Esophagus muscularis mucosa (tissue), 4 donors: ENCODE measurements around the gene PNPLA5. TPM values are rescaled to one million over a fixed set of nuclear protein-coding genes. Genes with fewer than 3 reads are reported as not detected.

Experiments
- DNase-seq: peaks from one replicate; pipeline ENCODE4 v3.0.0-alpha.2; 2017; ENCODE audit errors: extremely low spot score
- H3K27ac ChIP-seq, 4 donors: fragments of 200-600 bp; sonication (generic); replicated peaks in 1 of 4; 1 replicate in 3 of 4; 2 replicates in 1 of 4; pipeline ENCODE4 v1.5.1; 2016 to 2019; ENCODE audit warnings: mild to moderate bottlenecking in 1 of 4
- H3K27me3 ChIP-seq, 4 donors: fragments of 200-600 bp; sonication (generic); one replicate each; pipeline versions ENCODE4 v1.5.1 to v1.6.0; 2016 to 2019
- H3K36me3 ChIP-seq, 4 donors: fragments of 200-600 bp; sonication (generic); one replicate each; pipeline ENCODE4 v1.5.1; 2016 to 2019
- H3K4me1 ChIP-seq, 4 donors: fragments of 200-600 bp; sonication (generic); one replicate each; pipeline ENCODE4 v1.5.1; 2016 to 2019
- H3K4me3 ChIP-seq, 4 donors: fragments of 200-600 bp; sonication (generic); 1 replicate in 2 of 4; 2 replicates in 2 of 4; pipeline ENCODE4 v1.5.1; 2016 to 2019; ENCODE audit warnings: mild to moderate bottlenecking in 4 of 4, moderate library complexity in 1 of 4
- H3K9me3 ChIP-seq, 4 donors: fragments of 200-600 bp; sonication (generic); 1 replicate in 3 of 4; 2 replicates in 1 of 4; pipeline ENCODE4 v1.5.1; 2016 to 2019
- EP300 ChIP-seq: sonication (generic); formaldehyde crosslinking; IDR thresholded peaks from one replicate; pipeline ENCODE4 v1.6.1; 2017; ENCODE audit warnings: antibody characterized with exemption
- POLR2A ChIP-seq: fragments of 450-650 bp; IDR thresholded peaks from one replicate; pipeline ENCODE4 v1.6.1; 2017; ENCODE audit warnings: antibody characterized with exemption, moderate library complexity, mild to moderate bottlenecking, low read depth
- POLR2AphosphoS5 ChIP-seq, 2 donors: sonication (generic); formaldehyde crosslinking; IDR thresholded peaks; one replicate each; pipeline ENCODE4 v1.6.1; 2017; ENCODE audit warnings: antibody characterized with exemption in 2 of 2
- WGBS: methylation state at CpG from one replicate; pipeline ENCODE4 v1.1.5; 2018; 5-methylcytosine and 5-hydroxymethylcytosine counted together
- intact Hi-C: fragments of 100-400 bp; cut with DNase I; formaldehyde crosslinking; loops from one replicate; pipeline ENCODE4 v1.15.1; 2023
- total RNA-seq, 4 donors: library from RNA; depleted of rRNA; stranded (reverse); fragments of >200 nt; gene quantifications; one replicate each; pipeline versions ENCODE4 v1.1.0 to v1.2.1, GENCODE V29; 2016
- TF ChIP-seq, protein P1 (sequence below), 3 experiments: fragments of 200-600 bp in 2 of 3; fragments of 450-650 bp in 1 of 3; sonication (generic) in 2 of 3; IDR thresholded peaks; one replicate each; pipeline ENCODE4 v1.5.1; 2017 to 2019; ENCODE audit warnings: antibody characterized with exemption in 3 of 3, mild to moderate bottlenecking in 2 of 3, moderate library complexity in 1 of 3

Gene PNPLA5
- total RNA-seq, 4 donors from 2014 or later, result not detected

GRCh38 chr22:43847376-43848289, 44.2 kb downstream of the PNPLA5 start:
- intact Hi-C loops, result no loop called here
- TF ChIP-seq POLR2A (no peak), POLR2AphosphoS5 (IDR thresholded peaks at IDR 0.05) (no peak), EP300 (no peak)
- TF ChIP-seq, protein P1, sequence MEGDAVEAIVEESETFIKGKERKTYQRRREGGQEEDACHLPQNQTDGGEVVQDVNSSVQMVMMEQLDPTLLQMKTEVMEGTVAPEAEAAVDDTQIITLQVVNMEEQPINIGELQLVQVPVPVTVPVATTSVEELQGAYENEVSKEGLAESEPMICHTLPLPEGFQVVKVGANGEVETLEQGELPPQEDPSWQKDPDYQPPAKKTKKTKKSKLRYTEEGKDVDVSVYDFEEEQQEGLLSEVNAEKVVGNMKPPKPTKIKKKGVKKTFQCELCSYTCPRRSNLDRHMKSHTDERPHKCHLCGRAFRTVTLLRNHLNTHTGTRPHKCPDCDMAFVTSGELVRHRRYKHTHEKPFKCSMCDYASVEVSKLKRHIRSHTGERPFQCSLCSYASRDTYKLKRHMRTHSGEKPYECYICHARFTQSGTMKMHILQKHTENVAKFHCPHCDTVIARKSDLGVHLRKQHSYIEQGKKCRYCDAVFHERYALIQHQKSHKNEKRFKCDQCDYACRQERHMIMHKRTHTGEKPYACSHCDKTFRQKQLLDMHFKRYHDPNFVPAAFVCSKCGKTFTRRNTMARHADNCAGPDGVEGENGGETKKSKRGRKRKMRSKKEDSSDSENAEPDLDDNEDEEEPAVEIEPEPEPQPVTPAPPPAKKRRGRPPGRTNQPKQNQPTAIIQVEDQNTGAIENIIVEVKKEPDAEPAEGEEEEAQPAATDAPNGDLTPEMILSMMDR (IDR thresholded peaks at IDR 0.05), result no peak
- no peaks in the 10 kb centered on the region for H3K9me3 ChIP-seq
- DNase-seq, result no peak
- H3K36me3 ChIP-seq, result no peaks in the 10 kb centered on the region
- 88% methylated on average over 13 of the region's 14 CpGs for WGBS
- no peaks in the 10 kb centered on the region for H3K4me1 ChIP-seq
- no peak overlapping the region for H3K4me3 ChIP-seq
- H3K27ac ChIP-seq, result no peak overlapping the region
- peaks cover 0 to 67% (median 0%) of the 10 kb centered on the region in 4 donors for H3K27me3 ChIP-seq

DNA sequence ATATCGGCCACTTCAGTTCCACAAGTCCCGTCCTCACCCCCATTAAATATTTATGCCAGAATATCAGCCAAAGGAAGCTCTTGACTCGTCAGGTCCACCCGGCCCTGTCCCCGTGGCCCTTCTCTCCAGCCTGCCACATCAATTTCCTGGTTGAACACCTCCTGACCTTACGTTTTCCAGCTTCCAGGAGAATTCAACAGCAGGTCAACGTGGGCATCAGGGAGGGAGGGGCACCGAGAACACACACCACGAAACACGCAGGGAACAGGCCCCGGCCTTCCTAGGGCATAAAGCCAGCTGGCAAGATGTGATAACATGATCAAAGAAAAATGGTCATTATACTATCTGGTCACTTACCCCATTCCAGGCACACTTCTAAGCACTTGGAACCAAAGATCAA, 44.8 kb downstream of the PNPLA5 start:
- Histone ChIP-seq H3K36me3 (no peaks in the 10 kb centered on the region), H3K4me1 (no peaks in the 10 kb centered on the region), H3K4me3 (no peak overlapping the region), H3K9me3 (no peaks in the 10 kb centered on the region), H3K27me3 (peaks cover 0 to 60% (median 0%) of the 10 kb centered on the region in 4 donors), H3K27ac (no peak overlapping the region)
- 87% methylated on average over 11 of the region's 11 CpGs for WGBS
- DNase-seq, result no peak
- TF ChIP-seq, protein P1 (IDR thresholded peaks at IDR 0.05), result no peak
- no peak for TF ChIP-seq POLR2A
- intact Hi-C loops, result no loop called here

DNA sequence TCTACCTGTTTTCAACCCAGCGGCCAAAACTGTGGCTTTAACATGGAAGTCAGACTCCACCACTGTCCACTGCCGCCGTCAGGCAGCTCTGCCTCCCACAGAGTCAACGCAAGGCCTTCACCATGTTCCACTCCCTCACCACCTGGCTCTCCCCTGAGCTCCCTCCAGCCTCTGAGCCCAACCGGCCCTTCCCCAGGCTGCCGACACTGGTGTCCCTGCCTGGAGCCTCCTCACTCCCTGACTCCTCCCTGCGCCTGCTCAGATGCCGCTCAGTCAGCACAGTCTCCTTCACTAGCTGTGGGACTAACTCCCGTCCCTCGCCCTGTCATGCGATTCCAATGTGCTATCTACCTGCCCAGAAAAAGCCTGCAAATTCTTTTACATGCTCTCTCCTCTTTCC, 45.8 kb downstream of the PNPLA5 start:
- TF ChIP-seq, protein P1 (IDR thresholded peaks at IDR 0.05), result no peak
- TF ChIP-seq POLR2A (no peak), EP300 (no peak), POLR2AphosphoS5 (IDR thresholded peaks at IDR 0.05) (no peak)
- no peak for DNase-seq
- Histone ChIP-seq H3K27ac (no peak overlapping the region), H3K9me3 (no peaks in the 10 kb centered on the region), H3K36me3 (no peaks in the 10 kb centered on the region), H3K4me1 (no peaks in the 10 kb centered on the region), H3K4me3 (no peak overlapping the region), H3K27me3 (peaks cover 0 to 52% (median 0%) of the 10 kb centered on the region in 4 donors)
- 73% methylated on average over 11 of the region's 11 CpGs for WGBS
- intact Hi-C loops, result no loop called here

GRCh38 chr22:43844560-43845545, 47.0 kb downstream of the PNPLA5 start:
- intact Hi-C loops, result no loop called here
- 86% methylated on average over 17 of the region's 31 CpGs for WGBS
- Histone ChIP-seq H3K36me3 (no peaks in the 10 kb centered on the region), H3K4me1 (no peaks in the 10 kb centered on the region), H3K27ac (no peak overlapping the region), H3K9me3 (no peaks in the 10 kb centered on the region), H3K27me3 (peaks cover 0 to 45% (median 0%) of the 10 kb centered on the region in 4 donors), H3K4me3 (no peak overlapping the region)
- TF ChIP-seq EP300 (no peak), POLR2A (no peak), POLR2AphosphoS5 (IDR thresholded peaks at IDR 0.05) (no peak)
- TF ChIP-seq, protein P1 (IDR thresholded peaks at IDR 0.05), result no peak
- no peak for DNase-seq
